DLD1 (cell line): ENCODE data around the gene ANO7.

Experiments used
- in situ Hi-C: cut with HindIII; loops from 2 replicates; pipeline ENCODE4 v1.10.0; 2017; ENCODE audit warnings: low sequenced_read_pairs

Gene ANO7

DNA sequence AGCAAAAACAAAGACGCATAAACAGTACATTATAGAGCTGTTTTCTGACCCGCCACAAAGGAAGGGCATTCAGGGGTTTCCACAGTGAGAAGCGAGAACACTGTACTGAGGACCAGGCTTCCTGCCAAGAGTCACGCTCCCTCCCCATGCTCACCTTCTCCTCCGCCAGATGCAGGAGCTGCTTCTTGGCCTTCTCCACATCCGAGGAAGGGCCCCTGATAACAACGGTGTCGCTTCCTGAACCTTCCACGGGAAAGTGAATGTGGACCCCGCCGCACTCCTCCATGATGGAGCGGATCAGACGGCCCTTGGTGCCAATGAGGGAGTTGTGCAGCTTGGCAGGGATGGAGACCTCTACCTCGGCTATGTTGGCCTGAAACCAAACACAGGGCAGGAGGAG, 53.8 kb downstream of the ANO7 start:
- in situ Hi-C loops = no loop called here

DNA sequence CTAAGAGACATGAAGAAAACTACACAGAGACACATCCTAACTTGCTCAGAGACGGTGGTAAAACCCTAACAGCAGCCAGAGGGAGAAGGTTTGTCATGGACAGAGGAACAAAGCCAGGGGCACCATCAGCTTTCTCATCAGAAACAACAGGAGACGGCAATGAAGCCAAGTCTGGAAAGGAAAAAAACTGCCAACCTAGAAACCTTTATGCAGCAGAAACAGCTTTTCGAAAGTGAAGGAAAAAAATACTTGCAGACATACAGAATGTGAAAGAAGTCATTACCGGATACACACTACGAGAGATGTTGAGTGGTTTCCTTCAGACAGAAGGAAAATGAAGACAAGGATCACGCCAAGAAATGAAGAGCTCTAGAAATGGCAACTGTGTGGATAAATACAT, 55.9 kb downstream of the ANO7 start:
- in situ Hi-C loops = no loop called here

DNA sequence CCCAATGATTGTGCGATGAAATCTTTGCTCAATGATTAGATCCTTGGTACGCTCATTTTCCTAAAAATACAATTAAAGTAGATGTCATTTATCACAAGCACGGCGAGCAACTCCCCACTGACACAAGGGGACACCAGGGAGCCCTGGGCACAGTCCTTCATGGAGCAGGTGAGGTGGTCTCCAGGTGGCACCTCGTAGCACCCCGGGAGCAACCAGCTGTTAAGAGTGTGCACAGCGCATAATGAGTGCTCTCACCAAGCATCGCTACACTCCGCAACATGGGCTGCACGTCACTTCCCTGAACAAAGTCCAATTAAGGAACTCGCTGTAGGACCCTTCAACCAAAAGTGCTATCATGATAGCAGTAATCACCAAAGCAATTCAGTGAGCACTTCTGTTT, 59.8 kb downstream of the ANO7 start:
- in situ Hi-C loops = no loop called here

DNA sequence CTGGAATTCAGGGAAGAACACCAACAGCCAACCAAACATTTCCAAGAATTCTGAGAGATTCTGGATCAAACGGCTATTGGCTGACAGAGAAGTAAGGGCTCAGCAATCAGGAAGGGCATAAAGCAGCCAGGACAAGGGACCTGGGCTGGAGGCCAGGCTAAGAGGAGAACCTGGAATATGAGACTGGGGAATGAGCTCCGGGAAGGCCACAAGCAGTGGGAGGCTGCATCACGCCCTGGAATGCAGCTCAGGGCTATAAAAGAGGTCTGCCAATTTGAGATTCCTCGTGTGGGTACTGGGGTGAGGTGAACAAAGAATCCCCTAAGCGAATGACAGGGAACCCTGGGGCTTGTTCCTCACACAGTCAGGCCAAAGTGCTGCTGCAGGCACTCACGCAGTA, 60.4 kb downstream of the ANO7 start:
- in situ Hi-C loops = no loop called here

DNA sequence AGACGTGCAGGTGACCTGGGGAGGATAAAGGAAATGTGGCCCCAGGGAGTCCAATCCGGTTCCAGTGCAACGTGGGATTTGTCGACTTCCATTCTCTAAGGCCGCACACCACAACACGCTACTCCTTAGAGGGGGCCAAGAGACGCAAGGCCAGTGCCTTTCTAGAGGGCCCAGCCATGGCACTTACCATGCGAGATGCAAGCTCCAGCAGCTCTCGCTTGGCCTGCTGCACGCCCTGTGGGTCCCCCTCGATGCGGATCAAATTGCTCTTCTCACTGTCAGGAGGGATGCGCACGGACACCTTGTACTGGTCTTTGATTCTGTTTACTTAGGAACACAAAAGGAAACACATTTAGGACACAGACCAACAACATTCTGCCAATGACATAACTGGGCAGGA, 61.2 kb downstream of the ANO7 start:
- in situ Hi-C loops = no loop called here

DNA sequence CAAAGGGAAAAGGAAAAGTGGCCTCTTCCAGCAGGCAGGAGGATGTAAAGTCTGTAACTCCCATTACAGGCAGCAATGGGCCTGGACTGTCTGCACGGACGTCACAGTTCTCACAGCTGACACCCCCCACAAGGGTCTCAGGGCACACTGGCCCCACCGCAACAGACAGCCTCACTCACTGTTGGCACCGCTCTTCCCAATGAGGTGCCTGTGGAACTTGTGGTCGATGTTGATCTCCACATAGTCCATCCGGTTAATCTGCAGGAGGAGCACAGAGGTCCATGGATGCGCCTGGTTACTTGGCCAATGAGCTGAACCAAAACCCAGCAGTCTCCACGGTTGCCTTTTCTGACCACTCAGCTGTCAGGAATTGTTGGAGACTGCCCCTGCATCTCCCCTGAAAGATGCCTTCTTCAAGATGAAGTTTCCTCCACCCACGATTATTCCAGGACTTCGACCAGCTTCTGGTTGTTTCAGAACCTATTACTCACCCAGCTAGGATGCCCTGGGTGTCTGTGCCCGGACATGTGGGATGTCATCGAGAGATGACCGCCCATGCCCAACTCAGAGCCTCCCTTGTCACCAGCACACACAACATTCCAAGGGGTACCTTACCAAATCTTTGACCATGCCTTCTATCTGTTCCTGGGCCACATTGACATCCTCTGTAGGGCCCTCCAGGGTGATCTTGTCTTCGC, 64.5 kb downstream of the ANO7 start:
- in situ Hi-C loops = no loop called here

DNA sequence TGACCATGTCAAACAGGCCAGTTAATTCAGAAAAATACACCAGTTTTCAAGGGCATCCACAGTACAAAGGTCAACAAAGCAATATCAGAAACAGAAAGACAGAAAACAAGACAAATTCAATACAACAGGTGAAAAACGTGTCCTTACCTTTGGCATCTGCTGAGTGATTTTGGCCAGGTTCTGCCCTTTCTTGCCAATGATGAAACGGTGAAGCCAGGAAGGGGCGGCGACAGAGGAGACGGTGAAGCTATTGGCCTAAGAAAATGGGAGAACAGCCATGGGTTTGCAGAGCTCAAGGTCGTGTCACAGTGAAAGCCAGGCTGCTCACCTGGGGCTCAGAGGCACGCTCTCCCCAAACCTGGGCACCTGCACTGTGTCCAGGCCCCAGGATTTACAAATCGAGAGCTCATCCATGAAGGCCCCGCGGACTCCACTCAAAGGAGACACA, 66.5 kb downstream of the ANO7 start:
- in situ Hi-C loops = no loop called here

DNA sequence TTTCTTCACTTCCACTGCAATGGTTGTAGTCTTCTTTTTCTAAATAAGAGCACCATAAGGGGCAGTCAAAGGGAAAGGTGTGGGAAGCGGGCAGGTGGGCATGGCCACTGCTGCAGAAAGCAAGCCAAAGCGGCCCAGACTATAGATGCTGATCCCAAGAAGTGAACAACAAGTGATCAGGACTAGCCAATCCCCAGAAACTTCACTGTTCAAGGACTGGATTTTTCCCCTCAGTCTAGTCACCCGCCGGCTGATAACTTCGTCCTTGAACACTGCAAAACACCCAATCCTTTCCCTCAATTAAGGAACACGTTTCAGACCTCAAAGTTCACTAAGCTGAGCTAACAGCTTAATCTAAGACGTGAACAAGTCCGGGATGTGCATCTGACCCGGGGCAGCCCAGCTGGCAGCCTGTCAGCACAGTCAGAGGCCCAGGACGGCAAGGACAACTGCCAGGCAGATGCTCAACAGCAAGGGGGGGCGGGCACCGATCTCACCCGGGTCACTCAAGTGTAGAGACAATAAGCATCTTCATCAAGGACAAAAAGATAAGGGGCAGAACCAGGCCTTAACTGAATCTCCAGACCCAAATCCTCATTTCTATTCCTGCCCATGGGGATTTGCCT, 67.2 kb downstream of the ANO7 start:
- in situ Hi-C loops = no loop called here

DNA sequence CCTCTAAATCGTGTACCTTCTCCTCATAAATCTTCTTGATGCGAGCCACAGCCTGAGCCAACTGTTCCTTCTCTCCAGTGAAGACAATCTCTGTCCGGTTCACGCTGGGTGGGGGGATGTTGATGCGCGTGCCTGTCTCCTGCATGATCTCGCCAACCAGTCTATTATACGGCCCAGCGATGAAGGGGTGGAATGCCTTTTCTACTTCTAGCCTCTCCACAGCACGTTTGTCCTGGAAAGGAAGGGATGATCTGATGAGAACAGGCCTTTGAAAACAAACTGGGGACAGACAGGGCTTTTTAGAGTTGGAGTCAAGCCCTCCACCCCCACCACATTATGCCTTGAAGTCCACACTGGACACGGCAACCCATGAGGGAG, 67.7 kb downstream of the ANO7 start:
- in situ Hi-C loops = no loop called here

DNA sequence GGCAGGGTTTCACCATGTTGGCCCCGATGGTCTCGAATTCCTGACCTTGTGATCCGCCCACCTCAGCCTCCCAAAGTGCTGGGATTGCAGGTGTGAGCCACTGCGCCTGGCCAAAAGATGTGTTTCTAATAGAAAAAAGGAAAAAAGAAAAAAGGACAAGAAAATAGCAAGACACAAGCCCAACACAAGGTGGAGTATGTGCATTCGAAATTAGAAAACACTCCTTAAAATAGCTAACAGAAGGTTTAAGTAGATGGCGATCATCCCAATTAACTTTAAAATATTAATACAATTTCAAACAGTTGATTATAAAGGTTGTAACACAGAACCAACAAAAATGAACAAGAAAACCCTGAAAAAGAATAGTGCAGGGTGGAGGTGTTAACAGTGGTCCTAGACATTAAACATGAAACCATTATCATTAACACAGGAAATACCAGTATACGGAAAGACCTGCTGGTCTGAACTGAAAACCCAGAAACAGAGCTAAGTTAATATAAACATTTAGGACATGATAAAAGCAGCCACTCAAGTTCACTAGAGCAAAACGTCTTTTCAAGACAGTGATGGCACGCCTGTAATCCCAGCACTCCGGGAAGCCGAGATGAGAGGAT, 69.0 kb downstream of the ANO7 start:
- in situ Hi-C loops = no loop called here

DNA sequence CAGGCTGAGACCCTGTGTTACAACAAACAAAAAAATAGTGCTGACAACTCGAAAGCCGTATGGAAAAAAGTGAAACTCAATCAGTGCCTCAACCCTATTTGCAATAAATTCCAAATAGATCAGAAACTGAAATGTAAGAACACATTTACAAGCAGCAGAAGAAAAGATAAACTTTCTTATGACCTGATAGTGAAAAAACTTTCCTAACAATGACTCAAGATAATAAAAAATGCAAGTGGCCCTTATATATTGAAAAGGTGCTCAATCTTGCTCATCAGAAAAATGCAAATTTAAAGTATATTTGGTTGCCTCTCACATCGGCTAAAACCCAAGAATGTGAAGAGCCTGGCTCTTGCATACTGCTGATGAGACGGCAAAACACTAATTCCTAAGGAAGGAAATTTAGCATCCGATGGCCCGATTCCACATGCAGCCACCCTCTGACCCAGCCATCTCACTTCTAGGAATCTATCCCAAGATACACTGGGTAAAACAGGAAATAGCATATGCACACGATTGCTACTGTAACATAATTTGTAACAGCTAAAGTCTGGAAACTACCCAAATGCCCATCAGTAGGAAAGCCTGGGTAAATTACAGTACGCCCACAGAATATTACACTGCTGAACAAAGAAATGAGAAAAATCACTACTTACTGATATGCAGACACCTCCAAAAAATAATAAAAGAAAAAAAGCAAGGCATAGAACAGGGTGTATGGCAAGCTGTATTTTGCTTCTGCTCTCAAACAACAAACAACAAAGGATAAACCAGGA, 70.2 kb downstream of the ANO7 start:
- in situ Hi-C loops = no loop called here

DNA sequence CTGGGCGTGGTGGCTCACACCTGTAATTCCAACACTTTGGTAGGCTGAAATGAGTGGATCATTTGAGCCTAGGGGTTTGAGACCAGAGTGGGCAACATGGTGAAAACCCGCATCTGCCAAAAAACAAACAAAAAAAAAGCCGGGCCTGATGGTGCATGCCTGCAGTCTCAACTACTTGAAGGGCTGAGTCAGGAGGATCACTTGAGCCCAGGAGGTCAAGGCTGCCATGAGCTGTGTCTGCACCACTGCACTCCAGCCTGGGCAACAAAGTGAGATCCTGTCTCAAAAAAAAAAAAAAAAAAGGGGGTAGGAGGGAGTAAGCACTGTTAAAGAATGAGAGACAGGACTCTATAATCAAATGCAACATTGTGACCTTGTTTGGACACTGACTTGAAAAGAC, 72.4 kb downstream of the ANO7 start:
- in situ Hi-C loops = no loop called here

DNA sequence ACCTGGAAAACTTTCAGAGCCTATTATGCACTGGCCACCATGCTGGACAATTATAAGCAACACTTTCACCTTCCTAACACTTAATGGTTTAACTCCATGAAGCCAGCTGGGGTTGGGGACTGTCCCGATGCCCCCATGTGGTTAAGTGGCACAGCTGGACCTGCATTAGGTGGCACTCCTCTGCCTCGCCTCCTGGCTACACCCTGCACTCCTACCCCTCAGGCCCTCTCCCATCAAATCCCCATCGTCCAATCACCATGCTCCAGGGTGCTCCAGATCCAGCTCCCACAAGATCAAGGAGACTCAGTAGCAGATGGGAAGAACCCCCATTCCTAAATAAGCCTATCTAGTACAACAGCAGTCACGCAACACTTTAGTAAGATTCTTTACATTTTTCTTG, 73.2 kb downstream of the ANO7 start:
- in situ Hi-C loops = no loop called here

DNA sequence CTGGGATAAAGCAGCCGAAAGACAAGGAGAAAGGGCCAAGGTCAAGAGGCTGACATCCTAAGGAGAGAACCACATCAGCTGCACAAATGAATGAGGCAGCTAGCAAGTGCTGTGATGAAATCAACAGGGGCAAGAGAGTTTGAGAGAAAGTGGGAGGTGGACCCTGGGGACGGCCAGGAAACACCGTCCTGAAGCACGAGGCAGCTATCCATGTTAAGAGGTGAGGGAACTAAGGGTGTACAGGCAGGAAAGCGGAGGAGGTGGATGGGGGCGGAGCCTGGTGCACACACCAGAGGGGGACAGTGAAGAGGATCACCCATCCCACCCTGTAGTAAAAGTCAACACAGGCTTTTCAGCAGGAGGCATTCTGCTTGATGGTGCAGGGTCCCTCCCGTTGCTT, 74.6 kb downstream of the ANO7 start:
- in situ Hi-C loops = no loop called here

DNA sequence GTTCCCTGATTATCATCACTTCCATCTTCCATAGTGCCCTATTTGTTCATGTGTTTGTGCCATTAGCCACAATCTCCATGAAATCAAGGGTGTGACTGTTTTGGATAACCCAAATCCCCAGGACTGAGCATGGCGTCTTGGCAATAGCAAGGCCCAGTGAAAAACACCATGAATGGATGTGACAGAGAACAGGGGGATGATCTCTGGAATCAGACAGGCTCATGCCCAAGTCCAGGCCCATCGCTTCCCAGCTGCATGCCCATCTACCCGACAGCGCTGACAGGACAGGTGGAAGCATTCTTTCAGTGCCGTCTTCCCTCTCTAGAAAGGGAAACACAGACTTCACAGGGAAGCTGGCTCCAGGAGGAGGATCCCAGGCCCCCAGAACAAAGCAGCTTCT, 77.0 kb downstream of the ANO7 start:
- in situ Hi-C loops = no loop called here

DNA sequence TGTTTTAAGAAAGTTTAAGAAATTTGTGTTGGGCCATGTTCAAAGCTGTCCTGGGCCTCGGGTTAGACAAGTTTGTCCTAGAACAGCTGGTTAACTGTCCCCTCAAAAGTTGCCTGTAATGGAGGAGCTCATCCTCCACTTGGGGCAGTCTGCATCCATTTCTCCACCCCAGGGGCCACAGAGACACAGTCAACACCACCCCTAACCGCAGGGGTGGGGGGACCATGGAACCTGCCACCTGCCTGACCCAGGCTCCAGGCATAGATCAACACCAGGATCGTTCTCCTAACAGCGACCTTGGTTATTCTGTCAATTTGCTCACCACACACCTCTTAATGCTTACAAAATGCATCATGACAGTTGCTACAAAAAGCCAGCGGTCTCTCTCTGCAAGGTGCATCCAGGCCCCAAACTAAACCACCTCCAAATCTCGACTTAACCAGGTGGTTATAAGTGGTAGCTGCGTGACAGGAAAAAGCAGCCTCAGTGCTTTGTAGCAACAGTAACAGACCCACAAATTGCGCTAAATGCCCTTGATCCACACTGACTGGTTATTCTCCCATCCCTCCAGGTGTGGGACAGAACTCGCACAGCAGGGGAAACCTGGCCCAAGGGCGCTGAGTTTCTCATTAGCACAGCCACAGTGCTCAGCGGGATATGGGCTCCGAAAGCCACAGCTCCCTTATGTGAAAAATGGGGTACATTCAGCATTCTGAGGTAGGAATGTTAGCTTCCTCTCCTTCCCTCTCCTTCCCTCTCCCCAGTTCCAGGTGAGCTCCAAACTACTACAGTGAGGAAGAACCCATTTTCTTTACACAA, 79.0 kb downstream of the ANO7 start:
- in situ Hi-C loops = no loop called here

DNA sequence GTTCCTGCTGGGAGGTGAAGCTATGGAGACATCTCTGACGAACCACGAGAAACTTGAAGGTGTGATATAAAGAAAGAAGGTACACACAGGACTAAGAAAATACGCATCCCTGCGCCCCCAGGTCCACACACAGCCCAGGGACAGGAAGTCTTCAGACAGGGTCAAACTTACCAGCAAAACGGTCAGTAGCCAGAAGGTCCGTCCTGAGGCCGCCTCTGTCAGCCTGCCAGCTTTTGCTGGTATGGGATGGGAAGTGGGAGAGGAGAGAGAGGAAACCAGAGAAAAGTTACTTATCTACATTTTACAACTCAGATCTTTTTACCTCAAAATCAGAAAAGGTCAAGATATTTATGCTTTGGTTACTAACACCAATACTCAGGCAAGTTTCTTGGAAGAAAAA, 79.8 kb downstream of the ANO7 start:
- in situ Hi-C loops = no loop called here

DNA sequence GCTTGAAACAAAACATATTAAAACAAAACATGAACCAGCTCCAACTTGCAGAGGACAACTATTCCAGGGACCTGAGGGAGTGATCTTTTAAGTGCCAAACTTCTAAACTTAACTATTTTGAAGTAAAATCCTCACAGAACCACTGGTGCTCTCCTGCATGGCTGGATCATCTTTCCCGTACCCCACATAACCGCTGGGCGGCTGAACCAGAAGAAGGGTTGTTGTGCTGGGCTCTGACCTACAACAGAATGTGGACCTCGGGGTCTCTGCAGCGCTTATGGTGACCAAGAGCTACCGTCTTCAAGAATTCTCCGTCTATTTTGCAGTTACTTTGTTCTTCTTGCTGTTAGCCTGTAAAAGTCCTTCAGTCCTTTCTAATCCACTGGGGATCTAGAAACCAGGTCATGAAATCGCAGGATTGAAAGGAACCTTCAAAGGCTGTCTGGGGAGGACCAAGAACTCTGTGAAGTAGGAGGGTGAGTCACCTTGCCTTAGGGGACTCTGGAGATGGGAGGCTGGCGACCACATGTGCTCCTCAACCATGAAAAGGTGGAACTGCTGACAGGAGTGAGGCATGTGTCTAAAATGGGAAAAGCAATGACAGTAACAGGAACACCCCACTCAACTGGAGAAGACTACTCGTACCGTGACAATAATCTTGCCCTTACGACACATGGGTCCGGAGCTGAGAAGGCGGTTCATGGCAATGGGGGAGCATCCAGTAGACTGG, 80.4 kb downstream of the ANO7 start:
- in situ Hi-C loops = no loop called here

DNA sequence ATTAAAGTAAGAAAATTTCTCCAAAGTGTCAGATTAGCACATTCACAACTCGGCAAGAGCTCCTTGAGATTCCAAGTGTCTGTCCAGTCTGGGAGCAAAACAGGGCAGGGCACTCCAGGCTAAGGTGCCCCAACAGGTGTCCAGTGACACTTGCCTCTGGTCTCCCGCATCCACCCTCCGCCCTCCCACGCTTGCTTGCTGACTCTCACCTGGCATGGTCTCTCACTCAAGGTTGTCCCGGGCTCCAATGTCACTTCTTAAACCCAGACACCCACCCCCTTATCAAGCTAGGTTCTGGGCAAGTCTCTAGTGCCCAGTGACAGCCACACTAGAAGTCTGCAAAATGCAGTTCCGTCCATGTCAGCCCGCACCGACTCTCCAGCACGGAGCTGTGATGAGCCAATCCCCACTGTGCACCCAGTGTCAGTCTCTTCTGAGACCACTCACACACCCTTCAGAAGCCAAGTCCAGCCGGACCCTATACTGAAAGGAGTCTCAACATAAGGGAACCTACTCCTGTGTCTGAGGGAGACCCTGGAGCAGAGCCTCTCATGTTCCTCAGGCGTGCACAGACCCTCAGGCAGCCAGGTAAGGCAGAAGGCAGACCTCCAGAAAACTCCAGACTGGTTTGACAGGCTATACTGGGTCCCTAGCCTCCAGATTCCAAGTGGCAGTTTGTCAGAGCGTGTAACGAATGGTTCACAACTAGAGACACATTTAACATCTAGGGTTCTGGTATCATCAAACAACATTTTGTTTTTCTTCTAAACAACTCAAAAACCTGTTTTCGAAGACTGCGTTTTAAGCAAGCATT, 81.4 kb downstream of the ANO7 start:
- in situ Hi-C loops = no loop called here
